HG02884 (cell line): ENCODE results near the gene UGT1A4.

ENCODE experiments used
- ATAC-seq: cut with Tn5 transposase; IDR thresholded peaks from one replicate; pipeline ENCODE4 v1.9.1; 2021; ENCODE audit warnings: mild to moderate bottlenecking, moderate library complexity; ENCODE audit not compliant: unreplicated experiment

UGT1A4 gene

GRCh38 chr2:233718552-233718951 lies at the start of gene UGT1A4:
TSS of gene UGT1A4 (plus strand) at chr2:233718736. CDS start at chr2:233718821, 85 bp downstream.
- ATAC-seq: no peak

GRCh38 chr2:233671290-233672161 lies 47.0 kb upstream of the UGT1A4 start, which contains the start of gene UGT1A9:
TSS of gene UGT1A9 (plus strand) at chr2:233671898. CDS start at chr2:233671935, 37 bp downstream.
- ATAC-seq: no peak

- ATAC-seq: no peak
These were observed 45.6 kb upstream of the UGT1A4 start for GRCh38 chr2:233672886-233673285.

- ATAC-seq: no peak
These were observed 44.6 kb upstream of the UGT1A4 start for GRCh38 chr2:233673896-233674295.

- ATAC-seq: no peak
These were observed 44.2 kb upstream of the UGT1A4 start for GRCh38 chr2:233674314-233674713.

- ATAC-seq: no peak
These were observed 43.5 kb upstream of the UGT1A4 start for GRCh38 chr2:233674995-233675394.

GRCh38 chr2:233676046-233676445 lies 42.5 kb upstream of the UGT1A4 start:
- no peak for ATAC-seq

- ATAC-seq: no peak
These were observed 39.3 kb upstream of the UGT1A4 start for GRCh38 chr2:233679196-233679595.

- no peak for ATAC-seq
These were observed 38.0 kb upstream of the UGT1A4 start for GRCh38 chr2:233680361-233681045.

- no peak for ATAC-seq
These were observed 36.9 kb upstream of the UGT1A4 start, which contains the start of gene UGT1A7 for GRCh38 chr2:233681521-233682099. TSS of gene UGT1A7 (plus strand) at chr2:233681901. CDS start at chr2:233681938, 37 bp downstream.

- no peak for ATAC-seq
These were observed 33.9 kb upstream of the UGT1A4 start for GRCh38 chr2:233684640-233685039.

- ATAC-seq: no peak
These were observed 31.6 kb upstream of the UGT1A4 start for GRCh38 chr2:233686928-233687327.

- no peak for ATAC-seq
These were observed 30.2 kb upstream of the UGT1A4 start for GRCh38 chr2:233688341-233688740.

- no peak for ATAC-seq
These were observed 29.5 kb upstream of the UGT1A4 start for GRCh38 chr2:233689031-233689430.

GRCh38 chr2:233689501-233689900 lies 29.0 kb upstream of the UGT1A4 start:
- ATAC-seq: no peak

- ATAC-seq: no peak
These were observed 28.1 kb upstream of the UGT1A4 start for GRCh38 chr2:233690444-233690843.

- no peak for ATAC-seq
These were observed 26.8 kb upstream of the UGT1A4 start for GRCh38 chr2:233691443-233692433.

- ATAC-seq: no peak
These were observed 25.9 kb upstream of the UGT1A4 start, which contains the start of gene UGT1A6 for GRCh38 chr2:233692648-233693047. TSS of gene UGT1A6 (plus strand) at chr2:233692890. CDS start at chr2:233693005, 115 bp downstream.

- ATAC-seq: no peak
These were observed 24.6 kb upstream of the UGT1A4 start for GRCh38 chr2:233693963-233694362.

GRCh38 chr2:233698740-233699139 lies 19.8 kb upstream of the UGT1A4 start:
- ATAC-seq: no peak
